Fibroblast of skin of left quadriceps (primary cell): Measurements from ENCODE around the gene CAV1.
"Not testable (repeated sequence)": the region's sequence is repeated elsewhere in the genome, so short reads cannot be mapped to it uniquely, and the experiment has no call there.

Source experiments
- DNase-seq, 2 experiments: peaks; one replicate each; pipeline ENCODE4 v3.0.0-alpha.2; 2013; ENCODE audit warnings: low read depth in 2 of 2

The CAV1 gene

DNA sequence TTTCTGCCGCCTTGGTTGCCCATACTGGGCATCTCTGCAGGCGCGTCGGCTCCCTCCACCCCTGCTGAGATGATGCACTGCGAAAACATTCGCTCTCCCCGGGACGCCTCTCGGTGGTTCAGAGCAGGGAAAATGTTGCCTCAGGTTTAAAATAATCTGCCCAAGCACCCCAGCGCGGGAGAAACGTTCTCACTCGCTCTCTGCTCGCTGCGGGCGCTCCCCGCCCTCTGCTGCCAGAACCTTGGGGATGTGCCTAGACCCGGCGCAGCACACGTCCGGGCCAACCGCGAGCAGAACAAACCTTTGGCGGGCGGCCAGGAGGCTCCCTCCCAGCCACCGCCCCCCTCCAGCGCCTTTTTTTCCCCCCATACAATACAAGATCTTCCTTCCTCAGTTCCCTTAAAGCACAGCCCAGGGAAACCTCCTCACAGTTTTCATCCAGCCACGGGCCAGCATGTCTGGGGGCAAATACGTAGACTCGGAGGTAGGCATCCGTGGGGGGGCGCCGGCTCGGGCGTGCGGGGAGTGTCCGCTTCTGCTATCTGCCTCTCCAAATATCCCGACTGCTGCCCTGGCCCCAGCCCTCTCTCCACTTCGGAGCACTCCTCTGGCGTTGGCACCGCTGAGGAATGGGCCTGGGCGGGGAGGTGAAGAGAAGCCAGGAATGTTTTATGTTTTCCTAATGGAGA lies at the start of gene CAV1:
TSS of gene CAV1 (plus strand) at position 428 of the 689 bp plus-strand sequence. CDS start at position 455, 27 bp downstream.
- DNase-seq, result peak; percentile 89 to 91

DNA sequence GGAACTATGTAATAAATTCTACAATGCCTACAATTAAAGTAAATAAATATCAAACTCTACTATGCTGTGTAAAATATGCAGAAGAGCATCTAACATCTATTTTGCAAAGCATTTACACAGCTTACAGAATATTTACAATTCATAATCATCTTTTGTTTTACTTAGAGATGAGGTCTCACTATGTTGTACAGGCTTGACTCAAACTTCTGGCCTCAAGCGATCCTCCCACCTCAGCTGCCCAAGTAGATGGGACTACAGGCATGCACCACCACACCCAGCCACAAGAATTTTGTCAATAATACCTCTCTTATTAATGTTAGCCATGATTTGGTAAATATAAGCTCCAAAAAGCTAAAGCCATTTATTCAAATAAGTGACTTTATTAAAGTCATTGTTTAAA lies 47.2 kb upstream of the CAV1 start:
- no peak for DNase-seq

DNA sequence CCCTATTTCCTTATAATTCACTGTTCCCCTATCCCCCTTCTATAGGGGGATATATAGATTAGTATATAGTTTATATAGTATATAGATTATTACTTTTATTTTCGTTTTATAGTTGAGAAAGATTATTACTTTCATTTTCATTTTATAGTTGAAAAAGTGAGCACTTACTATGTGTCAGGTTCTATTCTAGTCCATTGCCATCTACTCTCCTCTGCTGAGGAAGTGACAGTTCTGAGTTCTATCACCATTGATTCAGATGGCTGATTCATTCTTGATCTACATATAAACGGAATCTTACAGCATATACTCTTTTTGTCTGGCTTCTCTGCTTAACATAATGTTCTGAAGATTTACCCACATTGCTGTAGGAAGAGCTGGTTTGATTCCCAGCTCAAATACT lies 46.0 kb upstream of the CAV1 start:
- no peak for DNase-seq

GRCh38 chr7:116483271-116483942 lies 41.4 kb upstream of the CAV1 start:
- no peak for DNase-seq

- not testable (repeated sequence) for DNase-seq
These were observed 40.4 kb upstream of the CAV1 start for GRCh38 chr7:116484389-116484788.

- no peak for DNase-seq
These were observed 36.8 kb upstream of the CAV1 start for GRCh38 chr7:116487907-116488521.

- no peak for DNase-seq
These were observed 34.5 kb upstream of the CAV1 start for GRCh38 chr7:116490351-116490750.

- no peak for DNase-seq
These were observed 32.8 kb upstream of the CAV1 start for GRCh38 chr7:116491887-116492653.

GRCh38 chr7:116492654-116493109 lies 32.2 kb upstream of the CAV1 start:
- DNase-seq, result no peak

- DNase-seq, result no peak
These were observed 31.4 kb upstream of the CAV1 start for GRCh38 chr7:116493449-116493848.

DNA sequence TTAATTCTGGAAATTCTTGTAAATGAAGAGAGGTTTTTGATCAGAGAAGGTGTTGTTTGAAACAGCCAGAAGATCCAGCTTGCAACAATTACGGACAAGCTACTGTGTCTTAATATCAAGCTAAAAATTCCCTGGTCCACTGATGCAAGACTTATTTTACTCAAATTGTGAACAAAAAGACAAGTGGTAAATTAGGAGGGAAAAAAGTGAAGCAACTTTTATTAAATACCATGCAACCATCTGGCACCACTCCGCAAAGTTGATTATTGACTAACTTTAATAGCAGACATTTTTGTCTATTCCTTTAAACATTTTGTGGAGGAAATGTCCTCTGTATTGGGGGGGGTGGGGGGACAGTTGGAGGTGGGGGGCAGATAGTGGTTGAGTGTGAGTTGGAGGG lies 30.4 kb upstream of the CAV1 start:
- DNase-seq, result no peak

DNA sequence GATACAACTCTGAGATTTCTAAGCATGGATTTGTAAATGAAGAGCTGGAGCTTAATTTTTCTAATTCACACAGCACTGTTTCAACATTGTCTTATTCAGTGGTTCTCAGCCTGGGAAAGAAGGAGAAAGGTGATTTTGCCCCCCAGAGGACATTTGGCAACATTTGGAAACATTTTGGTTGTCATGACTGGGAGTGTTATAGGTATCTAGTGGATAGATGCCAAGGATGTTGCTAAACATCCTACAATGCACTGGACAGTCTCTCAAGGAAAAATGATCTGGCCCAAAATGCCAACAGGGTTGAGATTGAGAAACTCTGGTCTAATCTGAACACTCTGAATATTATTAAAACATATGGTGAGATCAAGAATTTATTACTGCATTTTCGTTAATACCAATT lies 29.1 kb upstream of the CAV1 start:
- no peak for DNase-seq

DNA sequence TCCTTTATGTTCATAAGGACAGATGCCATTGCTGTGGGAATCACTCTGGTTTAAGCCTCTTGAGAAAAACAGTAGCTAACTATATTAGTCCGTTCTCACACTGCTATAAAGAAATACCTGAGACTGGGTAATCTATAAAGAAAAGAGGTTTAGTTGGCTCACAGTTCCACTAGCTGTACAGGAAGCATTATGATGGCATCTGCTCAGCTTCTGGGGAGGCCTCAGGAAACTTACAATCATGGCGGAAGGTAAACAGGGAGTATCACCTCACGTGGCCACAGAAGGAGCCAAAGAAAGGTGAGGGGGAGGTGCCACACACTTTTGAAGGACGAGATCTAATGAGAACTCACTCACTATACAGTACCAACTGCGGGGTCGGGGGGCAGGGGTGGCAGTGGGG lies 28.2 kb upstream of the CAV1 start:
- no peak for DNase-seq

DNA sequence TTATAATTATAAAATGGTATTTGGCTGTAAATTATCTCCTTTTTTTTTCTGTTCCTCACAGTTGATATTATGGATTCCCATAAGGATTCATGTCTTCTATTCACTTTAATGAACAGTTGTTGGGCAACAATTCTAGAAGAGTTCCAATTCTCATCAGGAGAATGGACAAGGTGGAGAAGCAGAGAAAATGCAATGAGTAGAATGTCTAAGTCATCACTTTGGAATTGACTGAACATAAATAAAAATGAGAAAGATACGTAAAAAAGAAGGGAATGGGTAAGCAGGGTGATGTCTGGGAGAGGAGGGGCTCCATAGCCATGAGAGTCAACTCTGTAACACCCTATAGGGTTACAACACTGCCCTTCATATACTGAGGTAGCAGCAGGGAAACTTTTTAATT lies 27.1 kb upstream of the CAV1 start:
- no peak for DNase-seq

DNA sequence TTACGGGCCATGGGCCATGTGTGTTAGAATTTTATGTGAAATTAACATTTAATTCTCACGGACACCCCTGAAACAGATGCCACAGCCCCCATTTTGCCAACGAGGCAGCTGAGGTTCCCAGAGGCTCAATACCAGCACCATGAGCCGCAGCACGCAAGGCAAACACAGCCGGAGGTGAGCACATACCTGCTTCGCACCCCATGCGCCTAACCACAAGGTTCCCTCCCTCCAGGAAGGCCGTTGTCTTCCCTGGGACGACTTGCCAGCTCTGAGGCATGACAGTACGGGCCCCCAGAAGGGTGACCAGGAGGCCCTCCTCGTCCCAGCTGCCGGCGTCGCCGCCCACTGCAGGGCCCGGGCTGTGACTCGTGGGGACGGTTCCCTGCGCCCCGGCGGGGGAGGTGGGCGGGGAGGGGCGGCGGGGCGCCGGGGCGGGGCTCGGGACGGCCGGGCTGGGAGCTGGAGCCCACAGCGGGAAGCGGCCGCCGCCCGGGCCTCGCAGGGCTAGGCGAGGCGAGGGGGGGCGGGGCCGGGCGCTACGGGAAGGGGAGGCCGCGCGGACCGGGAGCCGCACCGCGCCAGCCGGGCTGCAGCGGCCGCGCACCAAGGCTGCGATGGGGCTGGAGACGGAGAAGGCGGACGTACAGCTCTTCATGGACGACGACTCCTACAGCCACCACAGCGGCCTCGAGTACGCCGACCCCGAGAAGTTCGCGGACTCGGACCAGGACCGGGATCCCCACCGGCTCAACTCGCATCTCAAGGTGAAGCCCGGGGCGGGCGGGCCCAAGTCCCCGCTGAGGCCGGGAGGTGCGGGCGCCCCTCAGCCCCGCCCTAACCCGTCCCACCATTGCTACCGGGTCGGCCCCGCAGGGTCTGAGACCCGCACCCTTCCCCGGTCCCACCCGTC lies 25.4 kb upstream of the CAV1 start, which contains the start of gene CAV2:
TSS of gene CAV2 (plus strand) at position 571 of the 910 bp plus-strand sequence. CDS start at position 615, 44 bp downstream.
- DNase-seq, result no peak

- DNase-seq, result no peak
These were observed 24.6 kb upstream of the CAV1 start for GRCh38 chr7:116500078-116500853.

DNA sequence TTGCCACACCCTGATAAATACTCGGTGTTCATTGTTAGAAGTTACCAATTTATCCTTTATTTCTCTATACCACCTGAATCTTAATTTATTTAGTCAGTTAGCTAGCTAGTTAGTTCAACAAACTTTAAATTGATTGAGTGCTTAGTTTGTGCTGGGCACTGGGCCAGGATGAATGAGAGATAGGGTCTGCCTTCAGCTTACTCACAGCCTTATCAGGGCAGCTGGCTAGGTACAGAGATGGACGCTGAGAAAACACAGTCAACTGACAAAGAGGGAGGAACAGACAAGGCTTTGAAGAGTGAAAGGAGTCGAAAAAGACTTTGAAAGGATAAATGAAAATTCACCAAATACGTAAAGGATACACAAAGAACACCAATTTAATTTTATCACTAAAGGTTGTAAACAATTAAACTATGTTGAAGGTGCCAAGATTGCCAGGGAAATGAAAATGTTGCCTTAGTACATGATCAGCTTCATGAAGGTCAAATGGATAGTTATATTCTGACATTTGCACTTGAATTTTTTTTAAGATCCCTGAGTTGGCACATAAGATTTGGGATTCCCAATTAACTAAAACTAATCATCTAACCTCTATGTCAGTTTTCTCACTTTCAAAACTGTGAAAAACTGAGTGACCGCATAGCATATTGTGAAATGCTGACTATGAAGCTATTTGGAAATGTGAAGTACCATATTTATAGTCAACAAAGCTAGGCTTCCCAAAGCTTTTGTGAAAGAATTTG lies 23.2 kb upstream of the CAV1 start:
- no peak for DNase-seq

GRCh38 chr7:116502201-116503096 lies 22.4 kb upstream of the CAV1 start:
- DNase-seq, result no peak
